DOHH2 (cell line): Measurements from ENCODE around the gene FSTL1.

Source experiments
- H3F3A ChIP-seq: fragments of 200-600 bp; sonication (generic), shearing (Covaris generic); 2 replicates; pipeline ENCODE4 v1.6.0; 2016; ENCODE audit warnings: antibody characterized with exemption, mild to moderate bottlenecking; ENCODE audit not compliant: control insufficient read depth, insufficient read depth
- H3K27ac ChIP-seq: fragments of 200-600 bp; sonication (generic); 2 replicates; pipeline ENCODE4 v1.5.1; 2014; ENCODE audit warnings: low read depth, mild to moderate bottlenecking, low read length, moderate library complexity
- H3K27me3 ChIP-seq: fragments of 200-600 bp; sonication (generic); 2 replicates; pipeline ENCODE4 v1.6.1; 2014; ENCODE audit warnings: mild to moderate bottlenecking, low read length, mixed read lengths; ENCODE audit not compliant: control insufficient read depth
- H3K36me3 ChIP-seq: fragments of 200-600 bp; sonication (generic); 2 replicates; pipeline ENCODE4 v1.6.1; 2014; ENCODE audit warnings: mild to moderate bottlenecking, low read length, moderate library complexity, mixed read lengths; ENCODE audit not compliant: control insufficient read depth
- H3K4me1 ChIP-seq: fragments of 200-600 bp; sonication (generic); 2 replicates; pipeline ENCODE4 v1.6.1; 2014; ENCODE audit warnings: mild to moderate bottlenecking, low read length, mixed read lengths; ENCODE audit not compliant: control insufficient read depth
- H3K4me2 ChIP-seq: fragments of 200-600 bp; sonication (generic); 2 replicates; pipeline ENCODE4 v1.6.0; 2014; ENCODE audit warnings: mild to moderate bottlenecking, low read length, moderate library complexity
- H3K4me3 ChIP-seq: fragments of 200-600 bp; sonication (generic); 2 replicates; pipeline ENCODE4 v1.5.1; 2014; ENCODE audit warnings: mild to moderate bottlenecking, low read length, mixed read lengths
- H3K79me2 ChIP-seq: fragments of 200-600 bp; sonication (generic); 2 replicates; pipeline ENCODE4 v1.6.1; 2014; ENCODE audit warnings: mild to moderate bottlenecking, low read length, mixed read lengths; ENCODE audit not compliant: control insufficient read depth
- H3K9me2 ChIP-seq: fragments of 200-600 bp; sonication (generic); replicated peaks from 2 replicates; pipeline ENCODE4 v1.6.1; 2014; ENCODE audit warnings: mild to moderate bottlenecking, low read length, mixed read lengths; ENCODE audit not compliant: control insufficient read depth
- H3K9me3 ChIP-seq: fragments of 200-600 bp; sonication (generic); 2 replicates; pipeline ENCODE4 v1.6.1; 2014; ENCODE audit warnings: antibody characterized with exemption, low read length, mixed read lengths; ENCODE audit not compliant: control insufficient read depth, insufficient read depth
- H4K20me1 ChIP-seq: fragments of 200-600 bp; sonication (generic); 2 replicates; pipeline ENCODE4 v1.6.0; 2014; ENCODE audit warnings: low read depth, mild to moderate bottlenecking, antibody characterized with exemption, low read length, moderate library complexity; ENCODE audit not compliant: control insufficient read depth, insufficient read depth
- CTCF ChIP-seq: fragments of 200-600 bp; sonication (generic); IDR thresholded peaks from one replicate; pipeline ENCODE4 v1.5.1; 2014; ENCODE audit warnings: antibody characterized with exemption, mild to moderate bottlenecking, low read depth, low read length; ENCODE audit not compliant: poor library complexity, severe bottlenecking
- EZH2phosphoT487 ChIP-seq: fragments of 200-600 bp; sonication (generic); IDR thresholded peaks from 2 replicates; pipeline ENCODE4 v1.6.1; 2017; ENCODE audit warnings: borderline replicate concordance, mild to moderate bottlenecking, antibody characterized with exemption, low read length, moderate library complexity, mixed read lengths

FSTL1 gene

GRCh38 chr3:120416868-120417267, 33.9 kb downstream of the FSTL1 start:
- peaks cover 11% of the 10 kb centered on the region for H3K4me1 ChIP-seq
- TF ChIP-seq EZH2phosphoT487 (no peak), CTCF (no peak)
- H3K27me3 ChIP-seq, result no peaks in the 10 kb centered on the region
- H3K4me2 ChIP-seq, result peak overlapping the region; percentile 74
- no peaks in the 10 kb centered on the region for H3K36me3 ChIP-seq
- H3K9me3 ChIP-seq, result no peaks in the 10 kb centered on the region
- H3K4me3 ChIP-seq, result no peak overlapping the region
- no peaks in the 10 kb centered on the region for H4K20me1 ChIP-seq
- no peaks in the 10 kb centered on the region for H3K9me2 ChIP-seq
- no peaks in the 10 kb centered on the region for H3F3A ChIP-seq
- no peak overlapping the region for H3K27ac ChIP-seq
- H3K79me2 ChIP-seq, result no peaks in the 10 kb centered on the region

- H3K27me3 ChIP-seq, result no peaks in the 10 kb centered on the region
- H3K79me2 ChIP-seq, result no peaks in the 10 kb centered on the region
- H3K4me3 ChIP-seq, result no peak overlapping the region
- H3F3A ChIP-seq, result no peaks in the 10 kb centered on the region
- TF ChIP-seq EZH2phosphoT487 (no peak), CTCF (no peak)
- no peaks in the 10 kb centered on the region for H3K9me2 ChIP-seq
- H4K20me1 ChIP-seq, result no peaks in the 10 kb centered on the region
- no peak overlapping the region for H3K4me2 ChIP-seq
- H3K9me3 ChIP-seq, result no peaks in the 10 kb centered on the region
- no peak overlapping the region for H3K27ac ChIP-seq
- peaks cover 11% of the 10 kb centered on the region for H3K4me1 ChIP-seq
- H3K36me3 ChIP-seq, result no peaks in the 10 kb centered on the region
Observed at GRCh38 chr3:120415756-120416155, 35.0 kb downstream of the FSTL1 start.

GRCh38 chr3:120410541-120410940, 40.3 kb downstream of the FSTL1 start:
- no peak for TF ChIP-seq CTCF
- TF ChIP-seq EZH2phosphoT487, result no peak
- H3K4me3 ChIP-seq, result no peak overlapping the region
- no peak overlapping the region for H3K4me2 ChIP-seq
- H3K36me3 ChIP-seq, result no peaks in the 10 kb centered on the region
- no peak overlapping the region for H3K27ac ChIP-seq
- no peaks in the 10 kb centered on the region for H3K79me2 ChIP-seq
- H4K20me1 ChIP-seq, result no peaks in the 10 kb centered on the region
- no peaks in the 10 kb centered on the region for H3K9me3 ChIP-seq
- no peaks in the 10 kb centered on the region for H3F3A ChIP-seq
- no peaks in the 10 kb centered on the region for H3K9me2 ChIP-seq
- H3K4me1 ChIP-seq, result no peaks in the 10 kb centered on the region
- H3K27me3 ChIP-seq, result no peaks in the 10 kb centered on the region

GRCh38 chr3:120410116-120410515, 40.7 kb downstream of the FSTL1 start:
- Histone ChIP-seq H3F3A (no peaks in the 10 kb centered on the region), H3K9me3 (no peaks in the 10 kb centered on the region), H3K36me3 (no peaks in the 10 kb centered on the region), H3K27me3 (no peaks in the 10 kb centered on the region), H3K79me2 (no peaks in the 10 kb centered on the region), H3K9me2 (no peaks in the 10 kb centered on the region), H3K4me3 (no peak overlapping the region), H3K27ac (no peak overlapping the region), H4K20me1 (no peaks in the 10 kb centered on the region), H3K4me2 (no peak overlapping the region), H3K4me1 (no peaks in the 10 kb centered on the region)
- TF ChIP-seq EZH2phosphoT487 (no peak), CTCF (no peak)
